Fibroblast of mammary gland (primary cell): ENCODE data around the gene SPEF2.

Source experiments
- DNase-seq: peaks from one replicate; pipeline ENCODE4 v3.0.0-alpha.2; 2010; ENCODE audit warnings: low read depth
- H3K4me3 ChIP-seq: 2 replicates; pipeline ENCODE4 v1.5.1; 2011; ENCODE audit warnings: low read depth, mild to moderate bottlenecking, low read length, moderate library complexity; ENCODE audit not compliant: control insufficient read depth
- CTCF ChIP-seq: conservative IDR thresholded peaks from 2 replicates; pipeline ENCODE4 v1.5.1; 2011; ENCODE audit warnings: low read depth, low read length, inconsistent platforms; ENCODE audit not compliant: control insufficient read depth, insufficient read depth

The SPEF2 gene

DNA sequence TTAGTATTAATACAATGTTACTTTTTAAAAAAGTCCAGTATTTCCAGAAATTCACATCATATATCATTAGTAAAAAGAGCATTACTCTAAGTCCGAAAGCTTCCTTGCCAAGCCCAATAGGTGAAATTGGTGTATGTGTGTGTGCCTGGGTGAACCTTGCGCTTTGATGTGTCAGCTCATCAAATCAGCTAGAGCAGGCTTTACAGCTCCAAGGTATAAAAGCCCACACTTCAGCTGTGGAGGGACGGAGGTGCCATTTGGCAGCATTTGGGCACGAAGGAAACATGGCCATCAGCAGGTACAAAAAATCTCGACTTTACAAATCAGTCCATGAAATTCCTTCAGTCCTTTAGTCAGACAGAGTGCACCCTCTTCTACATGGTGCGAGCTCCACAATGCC is 162.6 kb downstream of the SPEF2 start:
- DNase-seq, result no peak
- TF ChIP-seq CTCF, result no peak
- H3K4me3 ChIP-seq, result no peak overlapping the region

DNA sequence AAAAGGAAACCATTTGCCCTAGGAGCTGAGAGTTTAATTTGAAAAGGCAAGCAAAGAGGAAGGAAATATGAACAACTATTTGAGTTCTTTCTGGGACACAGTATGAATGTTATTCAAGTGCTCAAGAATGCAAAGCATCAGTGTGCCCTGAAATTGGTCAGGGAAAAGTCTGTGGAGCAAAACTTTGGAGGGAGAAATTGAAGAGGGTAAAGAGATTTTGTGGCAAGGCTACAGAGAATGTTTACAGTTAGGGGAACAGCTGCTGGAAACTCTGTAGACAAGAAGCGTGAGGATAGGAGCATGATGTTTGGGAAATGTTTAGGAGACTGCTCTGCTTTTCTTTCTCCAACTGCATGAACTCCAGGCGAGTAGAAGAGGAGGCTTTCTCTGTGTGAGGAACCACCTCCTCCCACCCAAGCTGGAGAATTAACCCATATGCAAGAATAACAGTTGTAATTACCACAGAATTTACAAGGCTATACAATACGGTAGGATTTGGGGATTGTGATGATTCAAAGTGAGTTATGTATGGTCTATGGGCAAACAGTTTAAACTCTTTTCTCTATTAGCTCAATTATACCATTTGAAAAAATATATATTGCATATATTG is 163.6 kb downstream of the SPEF2 start:
- H3K4me3 ChIP-seq, result no peak overlapping the region
- DNase-seq, result no peak
- no peak for TF ChIP-seq CTCF

DNA sequence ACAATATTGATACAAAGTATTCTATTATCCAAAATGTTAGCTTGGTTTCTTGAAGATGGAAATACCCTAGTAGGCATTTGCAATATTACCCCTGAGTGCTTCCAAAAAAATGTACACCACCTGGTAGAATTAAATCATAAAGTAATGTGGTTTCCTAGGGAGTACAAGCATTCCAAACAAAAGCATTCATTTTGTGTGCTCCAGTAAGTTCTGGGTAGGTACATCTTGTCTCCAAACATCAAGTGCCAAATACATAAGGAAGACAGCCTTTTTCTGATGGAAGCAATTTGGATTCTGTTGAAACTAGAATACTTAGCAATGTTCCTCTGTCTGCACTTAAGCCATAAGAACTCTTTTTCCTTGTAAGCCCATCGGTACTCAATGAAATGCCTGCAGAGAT is 165.9 kb downstream of the SPEF2 start:
- TF ChIP-seq CTCF, result no peak
- DNase-seq, result no peak
- no peak overlapping the region for H3K4me3 ChIP-seq

DNA sequence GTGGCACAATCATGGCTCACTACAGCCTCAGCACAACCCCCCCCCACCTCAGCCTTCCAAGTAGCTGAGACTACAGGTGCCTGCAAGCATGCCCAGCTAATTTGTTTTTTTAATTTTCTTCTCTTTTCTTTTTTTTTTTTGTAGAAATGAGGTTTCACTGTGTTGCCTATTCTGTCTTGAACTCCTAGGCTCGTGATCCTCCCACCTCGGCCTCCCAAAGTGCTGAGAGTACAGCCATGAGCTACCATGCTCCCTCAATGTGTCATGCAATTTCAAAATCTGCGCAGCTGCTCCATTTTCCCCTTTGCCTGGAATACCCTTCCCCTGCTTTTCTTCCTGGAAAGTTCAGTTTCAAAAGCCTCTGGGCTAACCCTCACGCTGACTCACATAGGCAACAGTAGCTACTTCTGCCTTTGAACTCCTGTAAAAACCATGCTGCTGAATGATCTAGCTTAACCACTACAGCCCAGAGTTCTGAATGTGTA is 168.0 kb downstream of the SPEF2 start:
- DNase-seq, result peak; percentile 30
- no peak overlapping the region for H3K4me3 ChIP-seq
- no peak for TF ChIP-seq CTCF

- no peak for DNase-seq
- no peak for TF ChIP-seq CTCF
- no peak overlapping the region for H3K4me3 ChIP-seq
Measured at GRCh38 chr5:35788724-35789123, 171.1 kb downstream of the SPEF2 start.

DNA sequence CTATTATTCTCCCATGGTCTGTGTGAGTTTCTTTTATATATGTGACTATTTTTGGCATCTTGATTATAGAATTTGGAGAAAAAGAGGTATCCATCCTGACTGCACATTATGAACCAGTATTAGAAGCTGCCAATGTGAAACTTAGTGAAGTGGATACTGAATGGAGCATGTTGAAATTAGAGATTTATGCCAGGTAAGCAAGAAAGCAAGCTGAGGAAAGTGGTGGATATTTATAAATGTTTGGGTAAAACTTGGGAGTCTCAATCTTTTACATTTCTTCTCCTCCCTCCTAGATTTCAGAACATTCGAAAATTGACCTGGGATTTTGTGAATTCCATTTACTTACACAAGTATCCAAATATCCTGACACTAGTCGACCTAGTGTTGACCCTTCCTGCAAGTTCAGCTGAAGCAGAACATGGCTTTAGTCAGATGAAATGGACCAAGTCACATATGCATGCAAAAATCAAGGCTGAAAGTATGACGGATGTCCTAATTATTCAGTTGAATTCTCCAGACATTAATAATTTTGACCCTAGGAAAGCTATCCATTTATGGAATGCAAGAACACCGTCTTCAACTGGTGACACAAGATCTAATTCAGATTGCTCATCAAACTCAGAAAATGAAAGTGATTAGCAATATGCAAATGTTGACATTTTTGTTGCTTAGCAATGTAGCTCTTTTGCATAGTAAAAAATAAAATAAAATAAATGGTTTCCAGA is 172.2 kb downstream of the SPEF2 start:
- no peak overlapping the region for H3K4me3 ChIP-seq
- no peak for TF ChIP-seq CTCF
- DNase-seq, result peak; percentile 36
